ENCODE data around the gene SRXN1.

DNA sequence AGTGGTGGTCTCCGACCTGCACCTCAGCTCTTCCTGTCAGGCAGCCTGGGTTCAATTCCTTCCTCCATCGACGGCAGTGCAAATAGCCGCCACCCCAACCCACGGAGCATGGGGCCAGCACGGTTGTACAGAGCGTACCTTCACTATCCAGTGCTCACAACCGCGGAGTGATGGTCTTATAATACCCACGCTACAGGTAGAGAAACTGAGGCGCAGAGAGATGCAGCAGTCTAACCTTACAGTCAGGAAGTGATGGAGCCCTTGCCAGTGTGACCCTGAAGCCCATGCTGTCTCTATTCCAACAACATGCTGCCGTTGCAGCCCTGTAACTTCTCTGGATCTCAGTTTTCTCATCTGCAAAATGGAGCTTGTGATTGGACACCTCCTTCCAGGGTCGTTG, 11.6 kb upstream of the SRXN1 start:
- no peak for TF ChIP-seq CTCF (IDR thresholded peaks at IDR 0.05)
- no peak for TF ChIP-seq POLR2A (IDR thresholded peaks at IDR 0.05)
- no peak for TF ChIP-seq EP300 (IDR thresholded peaks at IDR 0.05)
- TF ChIP-seq POLR2AphosphoS5 (IDR thresholded peaks at IDR 0.05): no peak
